Measurements from ENCODE around the gene SATB1. TPM values are rescaled to one million over a fixed set of nuclear protein-coding genes. Genes with fewer than 3 reads are reported as not detected.

SATB1 gene
- polyA plus RNA-seq, 1 donor from 2014 or later, result 16.0 TPM

DNA sequence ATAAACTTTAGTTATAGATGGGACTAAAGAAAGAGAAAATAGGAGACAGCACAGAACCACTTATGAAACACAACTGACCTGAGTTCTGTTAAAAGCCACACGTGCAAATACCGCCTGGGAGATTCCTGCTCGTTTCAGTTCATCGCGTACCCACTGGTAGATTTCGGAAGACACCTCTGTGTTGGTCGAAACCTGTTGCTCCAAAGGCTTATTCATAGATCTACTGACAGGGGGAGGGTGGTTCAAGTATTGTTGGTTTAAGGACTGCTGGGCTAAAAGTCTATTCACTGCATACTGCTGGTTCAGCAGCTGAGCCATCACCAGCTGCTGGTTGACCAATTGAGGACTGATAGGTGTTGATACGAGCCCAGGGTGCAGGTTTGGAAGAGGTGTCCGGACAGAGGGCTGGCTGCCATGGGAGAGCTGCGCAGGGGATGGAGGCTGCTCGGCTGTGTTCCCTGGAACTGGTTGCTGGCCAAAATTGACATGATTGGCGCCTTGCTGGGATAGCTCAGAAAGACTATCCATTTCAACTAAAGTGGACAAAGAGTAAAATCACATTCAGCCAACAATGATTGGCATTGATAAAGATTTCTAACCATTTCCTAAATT lies 30.6 kb downstream of the SATB1 start:
- H3K4me2 ChIP-seq (ENCODE audit: low read length), result no peak overlapping the region
- no peak overlapping the region for H3K9ac ChIP-seq (ENCODE audit: low read length)
- TF ChIP-seq POLR2AphosphoS5 (IDR thresholded peaks at IDR 0.05) (no peak), EZH2 (IDR thresholded peaks at IDR 0.05; ENCODE audit: borderline replicate concordance, insufficient read depth, low read length, poor library complexity, severe bottlenecking) (no peak), MXI1 (conservative IDR thresholded peaks at IDR 0.05; ENCODE audit: poor library complexity, severe bottlenecking) (no peak), EP300 (conservative IDR thresholded peaks at IDR 0.05; ENCODE audit: poor library complexity, severe bottlenecking) (no peak), SMC3 (conservative IDR thresholded peaks at IDR 0.05; ENCODE audit: poor library complexity) (no peak), CTCF (IDR thresholded peaks at IDR 0.05; ENCODE audit: poor library complexity, severe bottlenecking) (no peak), TAF1 (IDR thresholded peaks at IDR 0.05; ENCODE audit: low read depth) (no peak), RAD21 (conservative IDR thresholded peaks at IDR 0.05) (no peak)
- TF ChIP-seq, protein P1, sequence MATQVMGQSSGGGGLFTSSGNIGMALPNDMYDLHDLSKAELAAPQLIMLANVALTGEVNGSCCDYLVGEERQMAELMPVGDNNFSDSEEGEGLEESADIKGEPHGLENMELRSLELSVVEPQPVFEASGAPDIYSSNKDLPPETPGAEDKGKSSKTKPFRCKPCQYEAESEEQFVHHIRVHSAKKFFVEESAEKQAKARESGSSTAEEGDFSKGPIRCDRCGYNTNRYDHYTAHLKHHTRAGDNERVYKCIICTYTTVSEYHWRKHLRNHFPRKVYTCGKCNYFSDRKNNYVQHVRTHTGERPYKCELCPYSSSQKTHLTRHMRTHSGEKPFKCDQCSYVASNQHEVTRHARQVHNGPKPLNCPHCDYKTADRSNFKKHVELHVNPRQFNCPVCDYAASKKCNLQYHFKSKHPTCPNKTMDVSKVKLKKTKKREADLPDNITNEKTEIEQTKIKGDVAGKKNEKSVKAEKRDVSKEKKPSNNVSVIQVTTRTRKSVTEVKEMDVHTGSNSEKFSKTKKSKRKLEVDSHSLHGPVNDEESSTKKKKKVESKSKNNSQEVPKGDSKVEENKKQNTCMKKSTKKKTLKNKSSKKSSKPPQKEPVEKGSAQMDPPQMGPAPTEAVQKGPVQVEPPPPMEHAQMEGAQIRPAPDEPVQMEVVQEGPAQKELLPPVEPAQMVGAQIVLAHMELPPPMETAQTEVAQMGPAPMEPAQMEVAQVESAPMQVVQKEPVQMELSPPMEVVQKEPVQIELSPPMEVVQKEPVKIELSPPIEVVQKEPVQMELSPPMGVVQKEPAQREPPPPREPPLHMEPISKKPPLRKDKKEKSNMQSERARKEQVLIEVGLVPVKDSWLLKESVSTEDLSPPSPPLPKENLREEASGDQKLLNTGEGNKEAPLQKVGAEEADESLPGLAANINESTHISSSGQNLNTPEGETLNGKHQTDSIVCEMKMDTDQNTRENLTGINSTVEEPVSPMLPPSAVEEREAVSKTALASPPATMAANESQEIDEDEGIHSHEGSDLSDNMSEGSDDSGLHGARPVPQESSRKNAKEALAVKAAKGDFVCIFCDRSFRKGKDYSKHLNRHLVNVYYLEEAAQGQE (IDR thresholded peaks at IDR 0.05; ENCODE audit: borderline replicate concordance), result no peak
- H3K27ac ChIP-seq (ENCODE audit: low read length), result no peak overlapping the region
- no peaks in the 10 kb centered on the region for H4K20me1 ChIP-seq (ENCODE audit: insufficient read depth)
- H3K79me2 ChIP-seq (replicated peaks; ENCODE audit: insufficient read depth, low read length), result no peaks in the 10 kb centered on the region
- H3K27me3 ChIP-seq (ENCODE audit: insufficient read depth, low read depth, low read length), result no peaks in the 10 kb centered on the region
- no peak overlapping the region for H2AFZ ChIP-seq (ENCODE audit: low read depth, low read length)
- no peaks in the 10 kb centered on the region for H3K9me2 ChIP-seq (ENCODE audit: insufficient read depth, low read length)
- no peak overlapping the region for H3K4me3 ChIP-seq (ENCODE audit: low read length)
- no peaks in the 10 kb centered on the region for H3K36me3 ChIP-seq (ENCODE audit: insufficient read depth, low read length)
- no peaks in the 10 kb centered on the region for H3K9me3 ChIP-seq (ENCODE audit: low read length)
- H3F3A ChIP-seq (ENCODE audit: insufficient read depth, low read length, poor library complexity, severe bottlenecking), result no peaks in the 10 kb centered on the region

- H3K36me3 ChIP-seq (ENCODE audit: insufficient read depth, low read length), result no peaks in the 10 kb centered on the region
- TF ChIP-seq TAF1 (IDR thresholded peaks at IDR 0.05; ENCODE audit: low read depth), result no peak
- no peak for TF ChIP-seq POLR2AphosphoS5 (IDR thresholded peaks at IDR 0.05)
- H3K27ac ChIP-seq (ENCODE audit: low read length), result no peak overlapping the region
- no peaks in the 10 kb centered on the region for H3K27me3 ChIP-seq (ENCODE audit: insufficient read depth, low read depth, low read length)
- H3K9me3 ChIP-seq (ENCODE audit: low read length), result no peaks in the 10 kb centered on the region
- no peaks in the 10 kb centered on the region for H3F3A ChIP-seq (ENCODE audit: insufficient read depth, low read length, poor library complexity, severe bottlenecking)
- H4K20me1 ChIP-seq (ENCODE audit: insufficient read depth), result no peaks in the 10 kb centered on the region
- H3K9me2 ChIP-seq (ENCODE audit: insufficient read depth, low read length), result no peaks in the 10 kb centered on the region
- no peak overlapping the region for H3K9ac ChIP-seq (ENCODE audit: low read length)
- H2AFZ ChIP-seq (ENCODE audit: low read depth, low read length), result no peak overlapping the region
- no peak overlapping the region for H3K4me3 ChIP-seq (ENCODE audit: low read length)
- H3K4me2 ChIP-seq (ENCODE audit: low read length), result no peak overlapping the region
- H3K79me2 ChIP-seq (replicated peaks; ENCODE audit: insufficient read depth, low read length), result no peaks in the 10 kb centered on the region
These were observed 31.2 kb downstream of the SATB1 start for GRCh38 chr3:18393906-18394305.
